SJSA1 (cell line): ENCODE measurements around the gene OR51V1. TPM values are rescaled to one million over a fixed set of nuclear protein-coding genes. Genes with fewer than 3 reads are reported as not detected.
"Not testable (repeated sequence)": the region's sequence is repeated elsewhere in the genome, so short reads cannot be mapped to it uniquely, and the experiment has no call there.

Experiments used
- DNase-seq, 2 experiments: peaks; one replicate each; pipeline ENCODE4 v3.0.0-alpha.2; 2015 to 2020; ENCODE audit warnings: low spot score in 2 of 2, low read depth in 1 of 2
- H3K27ac ChIP-seq: fragments of 250-450 bp; sonication (Bioruptor Pico); 2 replicates; pipeline ENCODE4 v1.5.1; 2020; ENCODE audit warnings: mild to moderate bottlenecking, moderate library complexity
- H3K27me3 ChIP-seq: fragments of 250-450 bp; sonication (Bioruptor Pico); replicated peaks from 2 replicates; pipeline ENCODE4 v1.5.1; 2020; ENCODE audit warnings: mild to moderate bottlenecking, moderate library complexity
- H3K36me3 ChIP-seq: fragments of 250-450 bp; sonication (Bioruptor Pico); 2 replicates; pipeline ENCODE4 v1.5.1; 2020; ENCODE audit warnings: mild to moderate bottlenecking
- H3K4me1 ChIP-seq: fragments of 250-450 bp; sonication (Bioruptor Pico); replicated peaks from 2 replicates; pipeline ENCODE4 v1.6.1; 2021; ENCODE audit warnings: mild to moderate bottlenecking
- H3K4me3 ChIP-seq: fragments of 250-450 bp; sonication (Bioruptor Pico); 2 replicates; pipeline ENCODE4 v1.5.1; 2020; ENCODE audit warnings: mild to moderate bottlenecking
- H3K9me3 ChIP-seq: fragments of 250-450 bp; sonication (Bioruptor Pico); replicated peaks from 2 replicates; pipeline ENCODE4 v1.5.1; 2020; ENCODE audit warnings: mild to moderate bottlenecking
- total RNA-seq: library from RNA; depleted of rRNA; stranded (reverse); fragments of >200 nt; shearing (Covaris generic); gene quantifications from 2 replicates; pipeline ENCODE4 v1.2.3, GENCODE V29; 2014; rRNA removed

The OR51V1 gene
- total RNA-seq: not detected in 2 replicates

GRCh38 chr11:5200582-5200981 is at the start of gene OR51V1:
OR51V1 (minus strand) TSS chr11:5200682; CDS start chr11:5200682, 0 bp downstream.
- Histone ChIP-seq H3K36me3 (no peaks in the 10 kb centered on the region), H3K9me3 (no peaks in the 10 kb centered on the region)
- no peak for DNase-seq

GRCh38 chr11:5249807-5250396 is 49.4 kb upstream of the OR51V1 start, which contains the start of gene HBG1:
HBG1 (minus strand) TSS chr11:5249857; CDS start chr11:5249804, 53 bp downstream.
- not testable (repeated sequence) for DNase-seq, H3K27ac ChIP-seq
- H3K27me3 ChIP-seq: peaks cover 27% of the 10 kb centered on the region

More at GRCh38 chr11:5200582-5200981, at the start of gene OR51V1:
- Histone ChIP-seq H3K27ac (no peak within 1 kb of the TSS), H3K4me1 (no peaks in the 10 kb centered on the region), H3K4me3 (no peak within 1 kb of the TSS), H3K27me3 (peaks cover 6% of the 10 kb centered on the region; the same call in 1 of the 2 replicates)

GRCh38 chr11:5248498-5248897 is 48.0 kb upstream of the OR51V1 start:
- H3K27ac ChIP-seq: not testable (repeated sequence)

More at GRCh38 chr11:5249807-5250396, 49.4 kb upstream of the OR51V1 start, which contains the start of gene HBG1:
- H3K4me1 ChIP-seq, H3K4me3 ChIP-seq, H3K36me3 ChIP-seq, H3K9me3 ChIP-seq: not testable (repeated sequence)

GRCh38 chr11:5247472-5248192 is 47.1 kb upstream of the OR51V1 start:
- H3K9me3 ChIP-seq: no peaks in the 10 kb centered on the region
- no peaks in the 10 kb centered on the region for H3K36me3 ChIP-seq
- H3K4me1 ChIP-seq: no peaks in the 10 kb centered on the region
- DNase-seq: no peak
- no peak overlapping the region for H3K4me3 ChIP-seq
- H3K27me3 ChIP-seq: peaks cover 29% of the 10 kb centered on the region
- no peak overlapping the region for H3K27ac ChIP-seq

More at GRCh38 chr11:5248498-5248897, 48.0 kb upstream of the OR51V1 start:
- H3K36me3 ChIP-seq, H3K9me3 ChIP-seq, H3K4me3 ChIP-seq, H3K4me1 ChIP-seq, DNase-seq: not testable (repeated sequence)
- H3K27me3 ChIP-seq: peaks cover 29% of the 10 kb centered on the region

GRCh38 chr11:5246772-5247471 is 46.4 kb upstream of the OR51V1 start:
- no peaks in the 10 kb centered on the region for H3K4me1 ChIP-seq
- no peaks in the 10 kb centered on the region for H3K36me3 ChIP-seq
- peaks cover 24% of the 10 kb centered on the region for H3K27me3 ChIP-seq
- H3K27ac ChIP-seq: no peak overlapping the region
- no peak for DNase-seq
- H3K9me3 ChIP-seq: no peaks in the 10 kb centered on the region
- H3K4me3 ChIP-seq: no peak overlapping the region

GRCh38 chr11:5245155-5245554 is 44.7 kb upstream of the OR51V1 start:
- peaks cover 21% of the 10 kb centered on the region for H3K27me3 ChIP-seq
- H3K4me3 ChIP-seq: no peak overlapping the region
- no peak overlapping the region for H3K27ac ChIP-seq
- DNase-seq: no peak
- no peaks in the 10 kb centered on the region for H3K4me1 ChIP-seq
- no peaks in the 10 kb centered on the region for H3K36me3 ChIP-seq
- no peaks in the 10 kb centered on the region for H3K9me3 ChIP-seq

- Histone ChIP-seq H3K4me3 (no peak overlapping the region), H3K4me1 (no peaks in the 10 kb centered on the region), H3K36me3 (no peaks in the 10 kb centered on the region), H3K9me3 (no peaks in the 10 kb centered on the region), H3K27ac (no peak overlapping the region), H3K27me3 (peaks cover 21% of the 10 kb centered on the region)
- no peak for DNase-seq
Observed at GRCh38 chr11:5243816-5244180, 43.3 kb upstream of the OR51V1 start.

- Histone ChIP-seq H3K36me3 (no peaks in the 10 kb centered on the region), H3K27ac (no peak overlapping the region), H3K4me1 (no peaks in the 10 kb centered on the region), H3K4me3 (no peak overlapping the region), H3K9me3 (no peaks in the 10 kb centered on the region), H3K27me3 (peaks cover 21% of the 10 kb centered on the region)
- DNase-seq: no peak
Observed at GRCh38 chr11:5242933-5243815, 42.7 kb upstream of the OR51V1 start.

- Histone ChIP-seq H3K4me1 (no peaks in the 10 kb centered on the region), H3K4me3 (no peak overlapping the region), H3K36me3 (no peaks in the 10 kb centered on the region), H3K9me3 (no peaks in the 10 kb centered on the region), H3K27ac (no peak overlapping the region), H3K27me3 (peaks cover 13% of the 10 kb centered on the region)
- DNase-seq: no peak
Observed at GRCh38 chr11:5242208-5242607, 41.7 kb upstream of the OR51V1 start.

- Histone ChIP-seq H3K4me1 (no peaks in the 10 kb centered on the region), H3K36me3 (no peaks in the 10 kb centered on the region), H3K27me3 (peaks cover 10% of the 10 kb centered on the region), H3K9me3 (no peaks in the 10 kb centered on the region), H3K27ac (no peak overlapping the region), H3K4me3 (no peak overlapping the region)
- no peak for DNase-seq
Observed at GRCh38 chr11:5241458-5241857, 41.0 kb upstream of the OR51V1 start.

GRCh38 chr11:5240458-5240857 is 40.0 kb upstream of the OR51V1 start:
- H3K27me3 ChIP-seq: peaks cover 11% of the 10 kb centered on the region; the same call in 1 of the 2 replicates
- no peak overlapping the region for H3K4me3 ChIP-seq
- no peak overlapping the region for H3K27ac ChIP-seq
- no peak for DNase-seq
- H3K36me3 ChIP-seq: no peaks in the 10 kb centered on the region
- no peaks in the 10 kb centered on the region for H3K9me3 ChIP-seq
- H3K4me1 ChIP-seq: no peaks in the 10 kb centered on the region

- Histone ChIP-seq H3K27ac (no peak overlapping the region), H3K27me3 (peaks cover 10% of the 10 kb centered on the region; the same call in 1 of the 2 replicates), H3K36me3 (no peaks in the 10 kb centered on the region), H3K9me3 (no peaks in the 10 kb centered on the region), H3K4me1 (no peaks in the 10 kb centered on the region), H3K4me3 (no peak overlapping the region)
- DNase-seq: no peak
Observed at GRCh38 chr11:5240056-5240455, 39.6 kb upstream of the OR51V1 start.

GRCh38 chr11:5239046-5239445 is 38.6 kb upstream of the OR51V1 start:
- Histone ChIP-seq H3K27ac (no peak overlapping the region), H3K27me3 (peaks cover 9% of the 10 kb centered on the region), H3K36me3 (no peaks in the 10 kb centered on the region), H3K9me3 (no peaks in the 10 kb centered on the region), H3K4me1 (no peaks in the 10 kb centered on the region), H3K4me3 (no peak overlapping the region)
- no peak for DNase-seq
